Sigmoid colon (tissue), 7 donors: ENCODE measurements around the gene LMF1. TPM values are rescaled to one million over a fixed set of nuclear protein-coding genes. Genes with fewer than 3 reads are reported as not detected.
"Not testable (repeated sequence)": the region's sequence is repeated elsewhere in the genome, so short reads cannot be mapped to it uniquely, and the experiment has no call there.

Experiments used
- DNase-seq: peaks from one replicate; pipeline ENCODE4 v3.0.0-alpha.2; 2019
- H3K27ac ChIP-seq, 4 donors: fragments of 200-600 bp; sonication (generic); one replicate each; pipeline ENCODE4 v1.5.1; 2016 to 2019; ENCODE audit warnings: mild to moderate bottlenecking in 1 of 4
- H3K27me3 ChIP-seq, 3 donors: fragments of 200-600 bp; sonication (generic); one replicate each; pipeline ENCODE4 v1.5.1; 2019; ENCODE audit warnings: mild to moderate bottlenecking in 1 of 3
- H3K36me3 ChIP-seq, 4 donors: fragments of 200-600 bp; sonication (generic); one replicate each; pipeline ENCODE4 v1.5.1; 2016 to 2019
- H3K4me1 ChIP-seq, 4 donors: fragments of 200-600 bp; sonication (generic); one replicate each; pipeline ENCODE4 v1.5.1; 2017 to 2019
- H3K4me3 ChIP-seq, 4 donors: fragments of 200-600 bp; sonication (generic); one replicate each; pipeline ENCODE4 v1.5.1; 2017 to 2019; ENCODE audit warnings: mild to moderate bottlenecking in 2 of 4, moderate library complexity in 1 of 4
- H3K9me3 ChIP-seq, 4 donors: fragments of 200-600 bp in 3 of 4; sonication (generic) in 3 of 4; one replicate each; pipeline versions ENCODE4 v1.5.1 to v1.6.1; 2013 to 2019
- CTCF ChIP-seq, 4 experiments: fragments of 450-650 bp in 3 of 4; fragments of 200-600 bp in 1 of 4; IDR thresholded peaks; one replicate each; pipeline ENCODE4 v1.5.1; 2016 to 2019; ENCODE audit warnings: antibody characterized with exemption in 4 of 4, mild to moderate bottlenecking in 3 of 4, moderate library complexity in 2 of 4
- EP300 ChIP-seq, 4 donors: sonication (generic); formaldehyde crosslinking; IDR thresholded peaks; one replicate each; pipeline ENCODE4 v1.6.1; 2017; ENCODE audit warnings: antibody characterized with exemption in 4 of 4
- POLR2A ChIP-seq, 2 donors: fragments of 450-650 bp; IDR thresholded peaks; one replicate each; pipeline ENCODE4 v1.6.1; 2016; ENCODE audit warnings: antibody characterized with exemption in 2 of 2, mild to moderate bottlenecking in 2 of 2, moderate library complexity in 2 of 2
- POLR2AphosphoS5 ChIP-seq, 4 donors: sonication (generic); formaldehyde crosslinking; IDR thresholded peaks; one replicate each; pipeline ENCODE4 v1.6.1; 2017; ENCODE audit warnings: antibody characterized with exemption in 4 of 4
- WGBS, 2 donors: extraction: QIAGEN DNeasy Blood & Tissue Kit; methylation state at CpG; one replicate each; pipeline ENCODE4 v1.1.7; 2013; 5-methylcytosine and 5-hydroxymethylcytosine counted together
- intact Hi-C: fragments of 100-400 bp; cut with DNase I; formaldehyde crosslinking; loops from one replicate; pipeline ENCODE4 v1.15.1; 2023
- polyA plus RNA-seq, 3 donors: library from polyadenylated mRNA; stranded (reverse); fragments of 200-250 nt; gene quantifications; one replicate each; pipeline ENCODE4 v1.2.3, GENCODE V29; 2013
- total RNA-seq, 4 donors: library from RNA; depleted of rRNA; stranded (reverse); fragments of >200 nt; gene quantifications; one replicate each; pipeline ENCODE4 v1.1.0, GENCODE V29; 2016
- donor health status: healthy with polysubstance abuse.
- donor health status: Bipolar disorder and iron deficiency.
- donor health status: healthy.

LMF1 gene
- total and polyA plus RNA-seq, 7 donors: 1.2 to 34.1 (median 19.9) TPM

GRCh38 chr16:822909-823297 lies 147.9 kb downstream of the LMF1 start:
- H3K27ac ChIP-seq: no peak overlapping the region
- TF ChIP-seq EP300 (IDR thresholded peaks at IDR 0.05) (no peak), POLR2A (IDR thresholded peaks at IDR 0.05) (no peak), CTCF (IDR thresholded peaks at IDR 0.05) (no peak), POLR2AphosphoS5 (IDR thresholded peaks at IDR 0.05) (no peak)
- intact Hi-C loops: no loop called here
- no peaks in the 10 kb centered on the region for H3K36me3 ChIP-seq
- H3K9me3 ChIP-seq: no peaks in the 10 kb centered on the region
- no peak overlapping the region for H3K4me3 ChIP-seq
- 84 to 89% methylated on average over 9 of the region's 9 CpGs for WGBS, 2 donors
- peaks cover 14 to 78% (median 24%) of the 10 kb centered on the region in 3 donors for H3K27me3 ChIP-seq
- peaks cover 0 to 10% (median 9%) of the 10 kb centered on the region in 4 donors for H3K4me1 ChIP-seq
- no peak for DNase-seq

DNA sequence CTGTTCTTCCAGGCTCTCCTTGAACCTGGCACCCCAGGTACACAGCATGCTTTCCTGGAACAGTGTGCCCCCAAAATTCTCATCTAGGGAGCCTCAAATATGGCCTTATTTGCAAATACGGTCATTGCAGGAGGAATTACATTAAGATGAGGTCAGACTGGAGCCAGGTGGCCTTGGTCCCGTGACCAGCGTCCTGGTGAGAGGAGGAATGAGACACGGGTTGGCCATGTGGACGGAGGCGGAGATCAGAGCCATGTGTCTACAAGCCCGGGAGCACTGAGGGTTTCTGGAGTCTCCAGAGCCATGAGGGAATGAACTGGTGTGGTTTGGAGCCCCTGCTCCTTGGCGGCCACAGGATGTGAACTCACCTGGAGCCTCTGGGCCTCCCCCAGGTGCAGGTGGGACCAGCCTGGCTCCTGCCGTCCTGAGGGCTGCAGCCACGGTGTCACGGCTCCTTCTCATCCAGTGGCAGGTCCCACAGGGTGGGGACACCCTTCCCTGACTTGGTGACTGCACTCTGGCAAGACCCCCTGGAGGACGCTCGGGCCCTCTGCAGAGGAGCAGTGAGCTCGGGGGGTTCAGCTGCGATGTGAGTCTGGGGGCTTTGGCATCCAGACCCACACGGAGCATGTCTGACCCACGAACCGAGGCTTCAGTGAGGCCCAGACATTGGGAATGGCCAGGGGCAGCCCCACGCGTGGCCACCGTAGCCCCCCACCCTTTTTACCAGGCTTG lies 148.4 kb downstream of the LMF1 start:
- no peaks in the 10 kb centered on the region for H3K36me3 ChIP-seq
- TF ChIP-seq POLR2A (IDR thresholded peaks at IDR 0.05) (no peak), POLR2AphosphoS5 (IDR thresholded peaks at IDR 0.05) (no peak), EP300 (IDR thresholded peaks at IDR 0.05) (no peak), CTCF (IDR thresholded peaks at IDR 0.05) (no peak)
- H3K4me1 ChIP-seq: peaks cover 0 to 12% (median 10%) of the 10 kb centered on the region in 4 donors
- intact Hi-C loops: no loop called here
- 76 to 89% methylated on average over 21 of the region's 21 CpGs for WGBS, 2 donors
- H3K27me3 ChIP-seq: peaks cover 18 to 84% (median 29%) of the 10 kb centered on the region in 3 donors
- no peak overlapping the region for H3K4me3 ChIP-seq
- no peaks in the 10 kb centered on the region for H3K9me3 ChIP-seq
- H3K27ac ChIP-seq: no peak overlapping the region
- no peak for DNase-seq

GRCh38 chr16:821751-822150 lies 149.0 kb downstream of the LMF1 start:
- Histone ChIP-seq H3K36me3 (no peaks in the 10 kb centered on the region), H3K4me3 (no peak overlapping the region), H3K27ac (no peak overlapping the region), H3K27me3 (peaks cover 22 to 89% (median 35%) of the 10 kb centered on the region in 3 donors), H3K4me1 (peaks cover 0 to 14% (median 12%) of the 10 kb centered on the region in 4 donors), H3K9me3 (no peaks in the 10 kb centered on the region)
- TF ChIP-seq POLR2AphosphoS5 (IDR thresholded peaks at IDR 0.05) (no peak), EP300 (IDR thresholded peaks at IDR 0.05) (no peak), CTCF (IDR thresholded peaks at IDR 0.05) (no peak), POLR2A (IDR thresholded peaks at IDR 0.05) (no peak)
- no peak for DNase-seq
- intact Hi-C loops: no loop called here
- WGBS, 2 donors: 64 to 71% methylated on average over 13 of the region's 13 CpGs

DNA sequence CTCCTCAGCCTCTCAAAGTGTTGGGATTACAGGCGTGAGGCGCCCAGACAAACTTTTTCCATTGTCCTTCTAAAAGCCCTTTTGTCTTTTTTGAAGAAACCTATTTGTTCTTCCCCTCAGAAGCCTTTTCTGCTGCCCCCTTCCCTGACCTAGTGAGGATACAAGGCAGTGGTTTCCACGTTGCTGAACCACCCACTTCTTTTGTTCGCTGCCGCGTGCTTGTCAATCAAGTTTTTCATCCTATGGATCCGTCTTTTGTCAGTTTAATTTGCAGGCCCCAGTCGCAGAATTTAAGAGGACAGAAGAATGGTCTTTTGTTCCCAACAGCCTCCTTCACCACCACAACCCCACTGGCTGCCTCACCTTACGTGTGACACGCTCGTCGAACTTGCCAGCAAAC lies 150.0 kb downstream of the LMF1 start:
- Histone ChIP-seq H3K27me3 (peaks cover 22 to 95% (median 44%) of the 10 kb centered on the region in 3 donors), H3K27ac (no peak overlapping the region), H3K4me1 (peaks cover 0 to 14% (median 12%) of the 10 kb centered on the region in 4 donors), H3K36me3 (no peaks in the 10 kb centered on the region), H3K4me3 (no peak overlapping the region), H3K9me3 (no peaks in the 10 kb centered on the region)
- intact Hi-C loops: no loop called here
- TF ChIP-seq POLR2AphosphoS5 (IDR thresholded peaks at IDR 0.05): no peak
- no peak for TF ChIP-seq EP300 (IDR thresholded peaks at IDR 0.05)
- no peak for TF ChIP-seq POLR2A (IDR thresholded peaks at IDR 0.05)
- TF ChIP-seq CTCF (IDR thresholded peaks at IDR 0.05): no peak
- DNase-seq: no peak
- 82 to 84% methylated on average over 12 of the region's 12 CpGs for WGBS, 2 donors

DNA sequence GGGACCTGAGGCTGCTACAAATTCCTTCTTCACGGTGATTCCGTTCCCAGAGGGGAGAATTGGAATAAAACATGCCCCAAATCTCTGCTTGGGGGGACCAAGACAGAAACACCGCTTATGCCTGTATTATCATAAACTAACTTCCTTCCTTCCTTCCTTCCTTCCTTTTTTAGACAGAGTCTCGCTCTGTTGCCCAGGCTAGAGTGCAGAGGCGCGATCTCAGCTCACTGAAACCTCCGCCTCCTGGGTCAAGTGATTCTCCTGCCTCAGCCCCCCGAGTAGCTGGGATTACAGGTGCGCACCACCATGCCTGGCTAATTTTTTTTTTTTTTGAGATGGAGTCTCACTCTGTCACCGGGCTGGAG lies 150.8 kb downstream of the LMF1 start:
- WGBS, 2 donors: 50 to 74% methylated on average over 10 of the region's 10 CpGs
- H3K27me3 ChIP-seq: peaks cover 22 to 95% (median 46%) of the 10 kb centered on the region in 3 donors
- H3K36me3 ChIP-seq, H3K4me3 ChIP-seq, H3K4me1 ChIP-seq, H3K27ac ChIP-seq, intact Hi-C loops, DNase-seq, H3K9me3 ChIP-seq: not testable (repeated sequence)
